NCI-H526 treated with DMSO at 0.1 percent for 48 hours (cell line): Measurements from ENCODE around the gene ZNF618.
A peak's percentile ranks its signal among the peaks of the same experiment; 100 is the strongest.

Experiments used
- DNase-seq: peaks from one replicate; lab custom pipeline; 2025; lab: John Stamatoyannopoulos, UW

Gene ZNF618

DNA sequence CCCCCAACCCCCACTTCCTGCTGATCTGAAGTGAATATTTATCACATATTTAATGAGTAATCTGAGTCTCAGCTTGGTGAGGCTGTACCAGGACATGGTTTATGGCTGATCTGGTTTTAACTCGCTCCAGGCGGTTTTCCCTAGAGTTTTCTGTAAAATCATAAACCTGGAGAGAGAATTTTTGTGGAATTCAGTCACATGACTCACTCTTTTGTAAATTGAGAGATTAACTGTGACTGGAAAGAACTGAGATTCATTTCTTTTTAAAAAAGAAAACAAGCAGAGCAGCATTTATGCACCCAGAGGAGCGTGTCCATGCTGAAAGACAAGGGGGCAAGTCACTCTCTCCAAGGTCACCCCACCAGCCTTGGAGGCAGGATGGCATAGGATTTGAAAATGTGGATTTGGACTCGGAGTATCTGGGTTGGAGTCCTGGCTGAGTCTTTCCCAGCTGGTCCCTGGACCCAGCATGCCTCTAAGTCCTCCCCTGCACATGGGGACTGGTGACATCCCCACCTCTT is 81.8 kb downstream of the ZNF618 start:
- no peak for DNase-seq

DNA sequence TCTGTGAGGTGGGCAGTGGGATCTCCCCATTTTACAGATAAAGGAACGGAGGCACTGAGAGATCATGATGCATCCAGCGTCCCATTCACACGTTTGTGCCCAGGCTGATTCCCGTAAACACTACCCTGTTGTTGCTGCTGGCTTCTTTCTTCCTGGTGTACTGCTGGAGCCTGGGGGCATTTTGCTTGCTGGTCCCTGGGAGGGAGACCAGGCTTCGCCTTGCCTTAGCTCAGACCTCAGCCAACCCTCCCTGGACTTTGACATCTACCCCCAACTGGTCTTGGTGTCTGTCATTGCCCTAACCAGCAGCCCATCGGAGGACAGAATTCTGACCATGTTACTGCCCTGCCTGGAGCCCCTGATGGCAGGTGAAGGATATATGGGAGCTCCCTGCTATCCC is 82.4 kb downstream of the ZNF618 start:
- no peak for DNase-seq

DNA sequence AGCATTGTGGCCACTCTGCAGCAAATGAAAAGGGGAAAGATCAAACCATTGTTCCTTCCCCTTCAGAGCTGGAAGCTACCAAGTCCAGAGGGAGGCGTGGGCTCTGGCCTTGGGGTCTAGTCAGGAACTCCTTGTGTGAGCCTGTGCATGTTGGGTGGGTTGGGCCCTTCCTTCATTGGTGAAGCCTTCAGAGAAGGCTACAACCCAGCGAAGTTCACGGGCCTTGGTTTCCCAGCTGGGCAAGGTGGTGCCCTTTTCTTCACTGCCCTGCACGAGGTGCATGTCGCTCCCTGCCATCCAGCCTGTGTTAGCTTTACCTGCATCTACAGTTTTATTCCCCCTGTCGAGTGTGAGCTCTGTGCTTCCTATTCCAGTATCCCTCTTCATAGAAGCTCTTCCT is 84.7 kb downstream of the ZNF618 start:
- no peak for DNase-seq

DNA sequence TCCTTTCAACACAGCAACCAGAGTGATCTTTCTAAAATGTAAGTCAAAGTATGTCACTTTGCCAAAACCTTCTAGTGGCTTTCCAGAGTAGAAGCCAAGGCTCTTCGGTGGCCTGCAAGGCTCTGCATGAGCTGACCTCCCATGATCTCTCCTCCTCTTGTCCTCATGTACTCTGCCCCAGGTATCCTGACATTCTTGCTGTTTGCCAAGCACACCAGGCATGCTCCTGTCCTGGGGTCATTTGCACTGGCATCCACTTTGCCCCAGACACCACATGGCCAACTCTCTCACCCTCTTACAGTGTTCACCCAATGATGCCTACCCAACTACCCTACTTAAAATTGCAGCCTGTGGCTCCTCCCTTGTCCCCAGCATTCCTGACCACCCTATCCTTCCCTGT is 86.3 kb downstream of the ZNF618 start:
- no peak for DNase-seq

DNA sequence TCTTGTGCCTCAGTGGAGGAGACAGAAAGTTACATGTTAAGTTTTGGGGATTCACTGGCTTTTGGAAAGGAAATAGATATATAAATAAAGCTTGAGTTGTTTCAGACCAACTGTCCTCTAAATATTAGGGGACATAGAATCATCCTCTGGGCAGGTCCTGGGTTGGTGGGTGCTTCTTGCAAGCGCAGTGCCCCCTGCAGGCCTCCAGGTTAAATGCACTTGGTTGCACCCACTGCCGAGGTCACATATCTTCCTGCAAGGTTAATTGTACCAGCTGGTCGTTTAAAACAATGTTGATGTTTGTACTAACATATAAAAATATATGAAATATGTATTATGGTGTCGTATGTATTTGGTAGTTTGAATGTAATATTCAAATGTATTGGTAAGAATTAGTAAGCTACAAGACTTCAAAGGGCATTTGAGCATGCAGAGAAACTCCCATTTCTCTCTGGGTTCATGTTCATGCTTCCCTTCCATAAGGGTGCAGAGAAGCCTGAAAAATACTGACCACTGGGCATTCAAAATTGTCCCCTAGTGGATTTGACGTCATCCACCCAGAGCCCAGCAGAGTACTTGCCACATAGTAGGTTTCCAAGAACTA is 87.0 kb downstream of the ZNF618 start:
- peak; percentile 7 for DNase-seq

DNA sequence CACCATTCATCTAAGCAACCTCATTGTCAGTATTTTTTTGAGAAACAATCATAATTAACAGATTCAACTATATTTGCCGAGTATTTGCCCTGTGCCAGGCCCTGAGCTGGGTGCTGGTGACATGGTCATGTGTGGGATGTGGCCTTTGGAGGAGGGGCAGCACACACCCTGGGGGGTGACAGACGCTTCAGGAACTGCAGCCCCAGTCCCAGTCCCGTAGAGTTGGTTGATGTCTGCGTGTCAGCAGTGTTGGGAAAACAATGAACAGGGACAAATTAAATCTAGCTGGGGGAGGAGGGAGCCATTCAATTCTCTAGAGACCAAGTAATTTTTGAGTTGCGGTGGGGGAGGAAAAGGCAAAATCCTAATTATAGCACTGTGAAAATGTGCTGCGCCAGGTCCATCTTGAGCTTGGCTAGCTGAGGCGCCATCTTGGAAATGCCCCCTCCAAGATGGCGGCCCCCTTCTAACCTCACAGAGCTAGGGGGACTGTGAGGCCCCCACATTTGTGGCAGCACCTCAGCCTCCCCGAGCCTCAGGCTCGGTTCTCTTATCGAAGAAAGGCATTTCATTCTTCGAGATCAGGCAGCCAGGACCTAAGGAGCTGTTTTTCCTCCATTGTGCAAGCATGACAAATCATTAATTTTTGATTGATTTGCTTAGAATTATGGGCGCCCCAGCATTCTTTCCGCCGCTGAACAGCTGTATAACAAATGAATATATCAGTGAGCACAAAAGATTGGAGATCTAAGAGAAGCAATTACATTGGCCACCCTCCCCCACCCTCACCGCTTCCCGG is 87.8 kb downstream of the ZNF618 start:
- DNase-seq, result no peak

DNA sequence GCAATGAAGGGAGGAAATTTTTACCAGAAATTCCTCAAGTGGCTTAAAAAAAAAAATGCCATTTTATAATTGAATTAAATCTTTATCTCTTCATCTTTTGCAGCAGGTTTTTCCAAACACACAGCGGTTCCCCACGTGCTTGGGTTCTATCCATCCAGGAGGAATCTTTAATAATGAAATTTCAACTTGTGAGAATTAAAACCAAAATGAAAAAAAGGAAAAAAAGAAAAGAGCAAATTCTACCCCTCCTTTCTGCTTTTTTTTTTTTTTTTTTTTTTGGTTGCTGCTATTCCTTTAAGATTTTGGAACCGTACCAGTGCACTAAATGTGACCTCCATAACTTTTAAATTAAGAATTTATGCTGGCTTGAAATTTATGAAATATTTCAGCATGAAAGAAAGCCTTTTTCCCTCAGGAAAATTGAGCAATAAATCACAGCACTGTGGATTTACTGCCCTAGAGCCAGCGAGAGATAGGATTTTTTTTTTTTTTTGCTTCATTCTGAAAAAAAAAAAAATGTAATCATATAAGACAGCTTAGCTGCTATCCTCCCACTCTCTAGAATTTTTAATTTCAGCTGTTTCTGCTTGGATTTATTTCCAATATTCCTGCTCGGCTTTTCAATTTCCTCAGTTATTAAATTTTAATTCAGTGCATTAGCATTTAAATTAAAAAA is 88.5 kb downstream of the ZNF618 start:
- no peak for DNase-seq

DNA sequence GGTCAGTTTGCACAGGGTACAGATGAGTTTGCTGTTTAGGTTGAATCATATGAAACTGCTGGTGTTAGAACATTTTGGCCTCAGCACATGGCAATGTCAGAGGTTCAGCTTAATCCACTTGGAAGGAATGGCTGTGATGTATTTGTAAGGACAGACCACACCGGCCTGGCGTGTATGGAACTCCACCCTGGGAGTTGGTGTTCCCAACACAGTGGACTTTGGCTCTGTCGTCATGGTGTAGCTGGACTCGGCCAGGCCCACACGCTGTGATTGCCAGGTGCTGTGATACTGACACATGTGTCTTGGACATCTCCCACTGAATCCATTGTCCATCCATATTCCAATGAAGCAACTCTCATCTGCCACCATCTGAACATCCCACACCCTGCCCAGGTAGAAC is 90.3 kb downstream of the ZNF618 start:
- DNase-seq, result peak; percentile 9

DNA sequence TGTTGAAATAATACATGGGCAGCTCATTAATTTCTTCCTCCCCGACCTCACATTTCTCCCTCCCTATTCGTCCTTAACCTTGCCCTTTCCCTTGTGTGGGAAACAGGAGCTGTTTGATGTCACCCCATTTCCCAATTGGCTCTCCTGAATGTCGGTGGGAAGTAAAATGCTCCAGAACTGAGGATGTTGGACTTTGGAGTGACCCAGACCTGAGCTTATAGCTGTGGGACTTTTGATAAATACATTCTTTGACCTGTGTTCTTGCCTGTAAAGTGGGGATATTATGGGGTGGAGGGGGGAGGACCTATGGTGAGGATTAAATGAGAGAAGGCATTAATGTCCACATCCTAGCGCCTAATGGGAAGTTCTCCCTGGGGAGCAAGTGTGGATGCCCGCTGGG is 91.3 kb downstream of the ZNF618 start:
- DNase-seq, result no peak

DNA sequence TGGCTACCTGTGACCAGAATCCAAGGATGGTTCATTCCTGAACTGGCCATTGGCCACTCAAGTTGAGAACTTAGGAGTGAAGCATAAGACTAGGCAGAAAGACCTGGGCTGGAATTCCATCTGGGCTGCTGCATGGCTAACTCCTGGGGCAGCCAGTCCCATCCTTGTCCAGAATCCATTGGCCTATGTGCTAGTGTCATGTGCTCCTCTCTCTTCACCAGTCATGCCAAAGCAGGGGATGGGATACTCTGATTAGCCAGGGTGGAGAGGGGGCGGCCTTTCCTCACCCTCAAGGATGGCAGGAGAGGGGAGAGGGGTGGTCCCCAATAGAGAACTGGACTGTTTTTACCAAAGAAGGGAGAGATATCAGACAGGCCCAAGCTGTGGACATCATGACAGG is 93.2 kb downstream of the ZNF618 start:
- no peak for DNase-seq

DNA sequence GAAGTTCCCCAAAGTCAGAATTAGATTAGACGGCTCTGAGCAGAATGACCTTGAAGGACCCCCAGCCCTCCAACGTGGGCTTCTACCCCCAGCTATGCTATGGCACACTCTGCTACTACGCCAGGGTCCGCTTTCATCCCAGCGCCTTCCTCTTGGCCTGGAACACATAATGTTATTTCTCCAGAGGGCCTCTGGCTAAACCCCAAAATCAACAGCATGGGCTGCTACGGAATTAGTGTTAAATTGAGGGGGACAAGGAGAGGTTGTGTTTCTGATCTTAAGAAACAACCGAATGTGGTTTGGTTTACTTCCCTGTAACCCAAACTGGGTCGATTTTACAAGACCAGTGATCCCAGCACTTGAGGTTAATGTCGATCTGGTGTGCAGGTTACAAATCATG is 97.1 kb downstream of the ZNF618 start:
- DNase-seq, result no peak

DNA sequence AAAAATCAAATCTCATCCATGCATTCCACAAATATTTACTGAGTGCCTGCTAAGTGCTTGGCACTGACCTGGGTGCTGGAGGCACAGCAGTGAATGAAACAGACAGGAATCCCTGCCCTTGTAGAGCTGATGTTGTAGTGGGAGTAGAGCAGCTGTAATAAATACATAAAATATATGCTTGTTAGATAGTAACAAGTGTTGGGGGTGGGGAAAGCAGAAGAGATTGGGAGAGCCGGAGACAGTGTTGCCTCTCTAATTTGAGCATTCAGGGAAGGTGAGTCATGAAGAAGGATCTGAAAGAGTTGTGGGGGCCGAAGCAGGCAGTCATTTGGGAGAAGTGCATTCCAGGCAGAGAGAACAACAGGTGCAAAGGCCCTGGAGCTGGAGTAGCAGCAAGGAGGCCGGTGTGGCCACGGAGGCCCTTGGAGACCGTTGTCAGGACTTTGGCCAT is 97.9 kb downstream of the ZNF618 start:
- no peak for DNase-seq

DNA sequence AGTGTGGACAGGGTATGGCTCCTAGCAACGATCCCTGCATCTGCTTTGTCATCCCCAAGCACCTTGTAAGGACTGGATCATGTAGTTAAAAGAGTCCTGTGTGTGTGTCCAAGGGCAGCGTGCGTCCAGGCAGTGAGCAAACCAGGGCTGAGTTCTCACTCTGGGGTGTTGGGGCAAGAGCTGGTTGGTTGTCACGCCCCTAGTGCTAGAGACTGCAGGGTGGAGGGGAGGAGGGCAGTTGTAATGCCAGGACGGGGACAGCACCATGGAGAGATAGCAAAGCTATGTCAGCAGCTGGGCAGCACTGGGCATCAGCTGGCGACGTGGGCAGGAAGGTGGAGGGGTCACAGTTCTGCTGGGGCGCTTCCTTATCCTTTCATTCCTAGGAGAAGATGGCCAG is 100.8 kb downstream of the ZNF618 start:
- no peak for DNase-seq

DNA sequence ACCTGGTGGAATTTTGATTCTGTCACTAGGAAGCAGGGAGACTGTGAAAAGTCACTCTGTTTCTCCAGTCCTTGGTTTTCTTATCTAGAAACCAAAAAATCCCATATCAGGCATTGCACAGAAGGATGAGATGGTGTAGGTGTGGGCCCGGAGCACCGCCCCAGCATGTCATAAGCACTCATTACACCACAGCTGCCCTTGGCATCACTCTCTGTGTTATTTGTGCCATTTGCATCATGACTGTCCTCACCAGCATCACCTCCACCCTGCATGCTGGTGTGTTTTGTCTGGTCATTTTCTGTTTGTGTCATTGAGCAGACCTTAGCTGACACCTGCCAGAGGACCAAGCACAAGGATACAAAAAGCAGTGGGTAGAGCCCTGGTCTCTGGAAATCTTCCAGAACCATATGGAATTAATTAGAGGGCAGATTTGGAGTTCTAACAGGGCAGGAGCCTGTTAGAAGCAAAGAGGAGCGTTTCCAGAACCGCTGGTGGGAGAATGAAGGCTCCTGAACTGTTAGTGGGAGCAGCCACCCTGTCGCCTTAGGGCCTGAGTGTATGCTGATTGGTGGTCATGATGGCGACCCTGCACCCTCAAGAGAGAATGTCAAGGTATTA is 102.7 kb downstream of the ZNF618 start:
- DNase-seq, result no peak

DNA sequence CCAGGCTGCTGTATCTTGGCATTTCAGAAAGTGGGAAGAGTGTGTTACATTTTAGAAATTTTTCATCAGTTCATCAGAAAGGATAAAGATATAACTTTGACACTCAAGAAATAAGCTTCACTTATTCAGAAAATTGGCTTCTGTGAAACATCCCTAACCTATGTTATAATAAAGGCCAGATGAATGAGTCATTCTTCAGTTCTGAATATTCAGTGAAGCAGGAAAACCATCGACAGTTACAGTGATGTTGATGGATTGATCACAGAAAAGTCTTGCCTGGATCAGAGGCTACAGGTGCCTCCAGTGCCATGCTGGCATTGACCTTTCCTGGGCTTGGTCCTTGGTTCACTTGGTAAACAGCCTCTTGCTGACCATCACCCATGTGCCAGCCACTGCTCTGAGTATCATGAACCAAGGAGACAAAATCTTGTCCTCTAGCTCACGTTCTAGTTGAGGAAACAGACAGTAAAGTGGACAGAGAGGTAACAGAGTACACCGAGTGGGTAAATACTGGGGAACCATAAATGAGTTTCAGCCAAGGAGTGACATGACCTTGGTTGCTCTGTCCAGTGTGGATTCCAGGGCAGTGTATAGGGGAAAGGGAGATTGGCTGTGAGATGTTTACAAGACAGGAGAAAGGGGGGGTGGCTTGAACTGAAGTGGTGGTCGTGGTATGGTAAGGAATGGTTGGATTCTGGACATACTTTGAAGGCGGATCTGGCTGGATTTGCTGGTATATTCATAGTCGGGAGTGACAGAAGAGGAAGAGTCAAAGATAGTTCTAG is 103.4 kb downstream of the ZNF618 start:
- DNase-seq, result no peak

DNA sequence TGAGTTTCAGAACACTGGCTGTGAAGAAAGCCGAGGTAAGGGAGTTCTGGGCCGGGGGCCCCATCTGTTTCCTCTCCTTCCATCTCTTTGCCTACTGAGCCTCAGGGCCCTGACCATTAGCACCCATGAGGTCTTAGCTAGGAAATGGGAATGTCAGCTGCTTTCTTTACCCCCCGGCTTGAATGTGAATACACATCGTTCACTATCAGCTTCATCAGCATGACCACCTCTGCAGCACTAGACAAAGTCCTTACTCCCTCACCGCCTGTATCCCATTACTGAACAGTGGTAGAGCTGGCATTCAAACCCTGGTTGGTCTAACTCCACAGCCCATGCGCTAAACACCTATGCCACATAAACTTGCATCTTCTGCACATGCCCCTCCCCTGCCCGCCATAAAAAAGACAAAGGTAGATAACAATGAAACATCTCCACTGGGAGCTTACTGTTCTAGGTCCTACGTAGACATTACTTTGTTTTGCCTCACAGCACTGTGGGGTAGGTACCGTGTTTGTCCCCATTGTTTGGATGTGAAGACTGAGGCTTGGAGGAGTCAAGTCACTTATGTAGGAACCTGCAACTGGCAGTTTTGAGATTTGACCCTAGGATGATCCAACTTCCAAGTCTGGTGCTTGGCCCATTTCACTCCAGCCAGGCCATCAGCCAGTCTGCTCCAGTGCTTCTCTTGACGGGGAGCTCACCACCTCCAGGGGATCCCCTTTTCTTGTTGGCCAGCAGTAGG is 108.7 kb downstream of the ZNF618 start:
- no peak for DNase-seq

DNA sequence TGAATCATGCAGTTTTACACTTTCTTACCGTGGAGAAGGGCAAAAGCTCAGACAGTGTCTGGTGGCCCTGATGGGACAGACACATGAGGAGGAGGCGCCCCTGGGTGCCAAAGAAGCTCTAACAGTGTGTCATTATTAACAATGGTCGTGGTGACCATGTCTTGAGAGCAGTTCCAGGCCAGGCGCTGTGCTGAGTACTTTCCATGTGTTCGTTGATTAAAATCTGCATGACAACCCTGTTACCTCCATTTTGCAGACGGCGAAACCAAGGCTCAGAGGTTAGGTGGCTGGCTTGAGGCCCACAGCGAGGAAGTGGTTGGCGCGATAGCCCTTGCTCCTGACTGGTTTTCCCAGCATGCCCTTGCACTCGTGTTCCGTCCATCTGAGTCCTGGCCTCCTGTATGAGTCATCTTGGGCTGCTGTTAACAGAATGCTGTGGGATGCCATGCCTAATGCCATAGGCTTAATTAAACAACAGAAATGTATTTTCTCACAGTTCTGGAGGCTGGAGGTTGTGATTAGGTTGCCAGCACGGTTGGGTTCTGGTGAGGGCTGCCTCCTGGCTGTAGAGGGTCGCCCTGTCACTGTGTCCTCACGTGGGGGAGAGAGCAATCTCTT is 110.0 kb downstream of the ZNF618 start:
- DNase-seq, result no peak

DNA sequence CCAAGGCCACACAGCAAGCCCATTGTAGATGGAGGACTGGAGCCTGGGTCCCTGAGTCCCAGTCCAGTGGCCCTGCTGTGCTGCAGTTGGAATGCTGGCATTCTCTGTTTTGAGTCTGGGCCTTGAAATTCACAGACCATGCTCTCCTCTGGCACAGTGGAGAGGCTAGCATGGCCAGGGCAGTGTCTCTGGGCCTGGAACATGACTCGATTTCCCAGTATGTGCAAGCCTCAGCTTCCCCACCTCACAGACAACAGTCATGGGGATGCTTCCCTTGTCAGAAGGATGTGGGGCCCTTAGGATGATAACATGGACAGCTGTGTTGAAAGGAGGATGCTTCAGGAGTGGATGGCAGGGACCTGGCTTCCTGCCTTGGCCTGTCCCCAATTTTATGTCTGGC is 110.8 kb downstream of the ZNF618 start:
- no peak for DNase-seq

DNA sequence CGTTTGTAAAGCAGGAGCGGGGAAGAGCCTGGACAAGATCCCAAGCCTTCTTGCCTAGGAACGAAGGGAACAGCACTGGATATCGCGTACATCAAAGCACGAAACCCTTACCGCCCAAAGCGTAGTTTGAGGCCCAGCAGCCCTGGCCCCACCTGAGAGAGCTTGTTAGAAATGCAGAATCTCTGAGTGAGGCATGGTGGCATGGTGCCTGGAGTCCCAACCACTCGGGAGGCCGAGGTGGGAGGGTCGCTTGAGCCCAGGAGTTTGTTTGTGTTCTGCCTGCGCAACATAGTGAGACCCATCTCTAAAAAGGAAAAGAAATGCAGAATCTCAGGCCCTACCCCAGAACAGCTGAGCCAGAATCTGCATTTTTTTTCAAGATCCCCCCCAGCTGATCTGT is 111.4 kb downstream of the ZNF618 start:
- no peak for DNase-seq

DNA sequence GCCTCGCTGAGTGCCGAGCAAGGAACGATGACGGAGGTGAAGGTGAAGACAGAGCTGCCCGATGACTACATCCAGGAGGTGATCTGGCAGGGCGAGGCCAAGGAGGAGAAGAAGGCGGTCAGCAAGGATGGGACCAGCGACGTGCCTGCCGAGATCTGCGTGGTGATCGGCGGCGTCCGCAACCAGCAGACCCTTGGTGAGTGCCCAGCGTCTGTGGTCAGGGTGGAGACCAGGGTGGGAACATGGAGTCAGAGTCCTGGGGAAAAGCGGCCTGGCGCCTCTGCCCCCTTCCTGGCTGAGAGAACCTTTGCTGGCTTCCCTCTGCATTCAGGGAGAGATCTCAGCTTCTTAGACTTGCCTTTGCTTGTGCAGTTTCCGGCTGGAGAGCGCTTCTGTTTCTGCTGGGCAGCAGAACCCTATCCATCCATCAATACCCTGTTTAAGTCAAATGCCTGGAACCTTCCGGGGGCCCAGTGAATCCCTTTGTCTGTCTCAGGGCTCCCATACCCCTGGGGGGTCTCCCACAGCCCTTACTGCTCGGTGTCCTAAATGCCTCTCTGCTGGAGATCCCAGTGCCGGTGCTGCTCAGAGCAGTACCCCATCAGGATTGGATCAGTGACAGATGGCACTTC is 112.4 kb downstream of the ZNF618 start:
- DNase-seq, result no peak
